ENCODE measurements around the gene ESYT2. TPM values are rescaled to one million over a fixed set of nuclear protein-coding genes. Genes with fewer than 3 reads are reported as not detected.

The ESYT2 gene
- polyA plus RNA-seq, 3 donors: 14.0 to 24.1 (median 22.0) TPM

GRCh38 chr7:158777793-158778192, 51.5 kb downstream of the ESYT2 start:
- no peaks in the 10 kb centered on the region for H3K4me1 Mint-ChIP-seq
- H3K27ac Mint-ChIP-seq: peak overlapping the region in 1 of 7 donors; percentile 47
- no peaks in the 10 kb centered on the region for H3K27me3 ChIP-seq (ENCODE audit: control insufficient read depth in 2 of 2, insufficient read depth in 2 of 2, low read length in 2 of 2)

GRCh38 chr7:158776474-158776873, 52.8 kb downstream of the ESYT2 start:
- Histone ChIP-seq H4K20me1 (ENCODE audit: insufficient read depth, low read length) (no peaks in the 10 kb centered on the region), H3K79me2 (ENCODE audit: insufficient read depth, low read length) (peaks cover 18% of the 10 kb centered on the region), H3K9ac (ENCODE audit: insufficient read depth, low read length, poor library complexity, severe bottlenecking) (no peak overlapping the region), H3K9me3 (replicated peaks in 1 of 2; ENCODE audit: control insufficient read depth in 1 of 2, insufficient read depth in 1 of 2, low read length in 2 of 2) (no peaks in the 10 kb centered on the region), H3K4me1 (ENCODE audit: control insufficient read depth in 1 of 2, insufficient read depth in 2 of 2, low read length in 2 of 2) (no peaks in the 10 kb centered on the region), H2AFZ (ENCODE audit: insufficient read depth, low read depth, low read length, poor library complexity, severe bottlenecking) (no peak overlapping the region), H3K27ac (ENCODE audit: low read depth in 1 of 2, low read length in 2 of 2) (no peak overlapping the region), H3K36me3 (replicated peaks in 1 of 2; ENCODE audit: control insufficient read depth in 1 of 2, insufficient read depth in 2 of 2, low read length in 2 of 2) (peaks cover 53 to 95% of the 10 kb centered on the region in 2 donors), H3K27me3 (ENCODE audit: control insufficient read depth in 2 of 2, insufficient read depth in 2 of 2, low read length in 2 of 2) (no peaks in the 10 kb centered on the region), H3K4me2 (replicated peaks; ENCODE audit: extremely low read depth, low read length, poor library complexity, severe bottlenecking) (no peak overlapping the region), H3K4me3 (replicated peaks in 1 of 3; ENCODE audit: low read depth in 2 of 3, low read length in 3 of 3) (no peak overlapping the region)
- 83% methylated on average over 1 of the region's 3 CpGs for WGBS (ENCODE audit: insufficient coverage)
- H3K27me3 Mint-ChIP-seq (ENCODE audit: low read depth in 3 of 3): no peaks in the 10 kb centered on the region
- H3K4me3 Mint-ChIP-seq: no peak overlapping the region
- TF ChIP-seq CTCF (IDR thresholded peaks at IDR 0.05): no peak
- no peak for DNase-seq
- H3K4me1 Mint-ChIP-seq: no peaks in the 10 kb centered on the region
- peaks cover 0 to 1% (median 0%) of the 10 kb centered on the region in 7 donors for H3K9me3 Mint-ChIP-seq
- intact Hi-C loops (cut with micrococcal nuclease): no loop called here
- no peak overlapping the region for H3K27ac Mint-ChIP-seq
- H3K36me3 Mint-ChIP-seq: peaks cover 36 to 51% of the 10 kb centered on the region in 2 donors

More at GRCh38 chr7:158777793-158778192, 51.5 kb downstream of the ESYT2 start:
- TF ChIP-seq CTCF (IDR thresholded peaks at IDR 0.05): no peak
- no peak overlapping the region for H3K27ac ChIP-seq (ENCODE audit: low read depth in 1 of 2, low read length in 2 of 2)
- peaks cover 57 to 95% of the 10 kb centered on the region in 2 donors for H3K36me3 ChIP-seq (replicated peaks in 1 of 2; ENCODE audit: control insufficient read depth in 1 of 2, insufficient read depth in 2 of 2, low read length in 2 of 2)
- no peak overlapping the region for H3K4me2 ChIP-seq (replicated peaks; ENCODE audit: extremely low read depth, low read length, poor library complexity, severe bottlenecking)
- 100% methylated on average over 1 of the region's 10 CpGs for WGBS (ENCODE audit: insufficient coverage)
- H3K9me3 ChIP-seq (replicated peaks in 1 of 2; ENCODE audit: control insufficient read depth in 1 of 2, insufficient read depth in 1 of 2, low read length in 2 of 2): no peaks in the 10 kb centered on the region
- Mint-ChIP-seq H3K9me3 (peaks cover 0 to 1% (median 0%) of the 10 kb centered on the region in 7 donors), H3K27me3 (ENCODE audit: low read depth in 3 of 3) (no peaks in the 10 kb centered on the region), H3K36me3 (peaks cover 33 to 38% of the 10 kb centered on the region in 2 donors), H3K4me3 (no peak overlapping the region)
- no peak overlapping the region for H2AFZ ChIP-seq (ENCODE audit: insufficient read depth, low read depth, low read length, poor library complexity, severe bottlenecking)
- intact Hi-C loops (cut with micrococcal nuclease): no loop called here
- DNase-seq: no peak
- H3K79me2 ChIP-seq (ENCODE audit: insufficient read depth, low read length): peaks cover 17% of the 10 kb centered on the region
- H4K20me1 ChIP-seq (ENCODE audit: insufficient read depth, low read length): no peaks in the 10 kb centered on the region
- H3K4me1 ChIP-seq (ENCODE audit: control insufficient read depth in 1 of 2, insufficient read depth in 2 of 2, low read length in 2 of 2): no peaks in the 10 kb centered on the region
- H3K9ac ChIP-seq (ENCODE audit: insufficient read depth, low read length, poor library complexity, severe bottlenecking): no peak overlapping the region
- no peak overlapping the region for H3K4me3 ChIP-seq (replicated peaks in 1 of 3; ENCODE audit: low read depth in 2 of 3, low read length in 3 of 3)

All from CD14-positive monocyte (primary cell).